Endothelial cell of umbilical vein (primary cell): Measurements from ENCODE around the gene SSRP1.

ENCODE experiments used
- EZH2 ChIP-seq: IDR thresholded peaks from 2 replicates; pipeline ENCODE4 v1.6.1; 2012; ENCODE audit warnings: borderline replicate concordance, low read depth, mild to moderate bottlenecking, moderate library complexity, low read length, inconsistent platforms; ENCODE audit not compliant: severe bottlenecking
- FOS ChIP-seq: IDR thresholded peaks from 2 replicates; pipeline ENCODE4 v1.6.1; 2011; ENCODE audit warnings: mild to moderate bottlenecking, low read length, moderate library complexity, borderline replicate concordance; ENCODE audit not compliant: insufficient read depth
- GATA2 ChIP-seq: IDR thresholded peaks from 2 replicates; pipeline ENCODE4 v1.7.0; 2011; ENCODE audit warnings: low read depth, mild to moderate bottlenecking, moderate library complexity, mixed read lengths, low read length; ENCODE audit not compliant: insufficient read length, insufficient read depth
- JUN ChIP-seq: IDR thresholded peaks from 2 replicates; pipeline ENCODE4 v1.6.1; 2011; ENCODE audit warnings: borderline replicate concordance, low read depth; ENCODE audit not compliant: insufficient read length, insufficient read depth
- MYC ChIP-seq: IDR thresholded peaks from one replicate; pipeline ENCODE4 v1.6.1; 2011; ENCODE audit warnings: mild to moderate bottlenecking, low read depth, low read length
- POLR2A ChIP-seq: IDR thresholded peaks from 2 replicates; pipeline ENCODE4 v1.6.1; 2012; ENCODE audit warnings: low read depth, mild to moderate bottlenecking, control low read depth, low read length
- POLR2AphosphoS5 ChIP-seq: IDR thresholded peaks from 2 replicates; pipeline ENCODE4 v1.6.1; 2012; ENCODE audit warnings: low read depth, mild to moderate bottlenecking, control low read depth, low read length, moderate library complexity; ENCODE audit not compliant: insufficient read depth
- TF ChIP-seq, protein P1 (sequence below), 2 donors: IDR thresholded peaks; 1 replicate in 1 of 2; 2 replicates in 1 of 2; pipeline ENCODE4 v1.5.1; 2011; ENCODE audit warnings: low read length in 2 of 2, mild to moderate bottlenecking in 2 of 2, moderate library complexity in 2 of 2, control low read depth in 1 of 2, inconsistent platforms in 1 of 2, low read depth in 1 of 2; ENCODE audit not compliant: insufficient read depth in 1 of 2; ENCODE audit errors: extremely low read depth in 1 of 2
- TF ChIP-seq, protein P2 (sequence below): IDR thresholded peaks from 2 replicates; pipeline ENCODE4 v1.6.1; 2011; ENCODE audit not compliant: insufficient read depth, insufficient read length

DNA sequence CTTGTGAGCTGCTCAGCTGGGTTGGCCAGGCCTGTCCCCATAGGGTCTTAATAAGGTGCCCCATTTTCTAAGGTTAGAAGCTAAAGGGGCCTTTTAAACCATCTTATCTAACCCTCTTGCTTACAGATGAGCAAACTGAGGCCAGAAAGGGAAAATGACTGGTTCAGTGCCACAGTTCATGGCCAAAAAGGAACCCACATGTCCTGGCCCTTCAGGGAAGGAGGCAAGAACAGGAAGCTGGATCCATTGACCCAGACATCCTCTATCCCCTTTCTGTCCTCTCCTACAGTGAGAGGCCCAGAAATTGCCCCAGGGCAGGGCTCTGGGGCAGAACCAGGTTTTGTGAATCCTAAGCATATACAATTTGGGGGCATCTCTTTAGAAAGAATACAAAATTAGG lies 35.2 kb upstream of the SSRP1 start:
- TF ChIP-seq, protein P1, sequence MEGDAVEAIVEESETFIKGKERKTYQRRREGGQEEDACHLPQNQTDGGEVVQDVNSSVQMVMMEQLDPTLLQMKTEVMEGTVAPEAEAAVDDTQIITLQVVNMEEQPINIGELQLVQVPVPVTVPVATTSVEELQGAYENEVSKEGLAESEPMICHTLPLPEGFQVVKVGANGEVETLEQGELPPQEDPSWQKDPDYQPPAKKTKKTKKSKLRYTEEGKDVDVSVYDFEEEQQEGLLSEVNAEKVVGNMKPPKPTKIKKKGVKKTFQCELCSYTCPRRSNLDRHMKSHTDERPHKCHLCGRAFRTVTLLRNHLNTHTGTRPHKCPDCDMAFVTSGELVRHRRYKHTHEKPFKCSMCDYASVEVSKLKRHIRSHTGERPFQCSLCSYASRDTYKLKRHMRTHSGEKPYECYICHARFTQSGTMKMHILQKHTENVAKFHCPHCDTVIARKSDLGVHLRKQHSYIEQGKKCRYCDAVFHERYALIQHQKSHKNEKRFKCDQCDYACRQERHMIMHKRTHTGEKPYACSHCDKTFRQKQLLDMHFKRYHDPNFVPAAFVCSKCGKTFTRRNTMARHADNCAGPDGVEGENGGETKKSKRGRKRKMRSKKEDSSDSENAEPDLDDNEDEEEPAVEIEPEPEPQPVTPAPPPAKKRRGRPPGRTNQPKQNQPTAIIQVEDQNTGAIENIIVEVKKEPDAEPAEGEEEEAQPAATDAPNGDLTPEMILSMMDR (IDR thresholded peaks at IDR 0.05; ENCODE audit: extremely low read depth in 1 of 2, insufficient read depth in 1 of 2, low read depth in 1 of 2, low read length in 2 of 2): no peak
- TF ChIP-seq POLR2AphosphoS5 (no peak), POLR2A (no peak), MYC (no peak), JUN (no peak), EZH2 (no peak), FOS (no peak), GATA2 (no peak)
- TF ChIP-seq, protein P2, sequence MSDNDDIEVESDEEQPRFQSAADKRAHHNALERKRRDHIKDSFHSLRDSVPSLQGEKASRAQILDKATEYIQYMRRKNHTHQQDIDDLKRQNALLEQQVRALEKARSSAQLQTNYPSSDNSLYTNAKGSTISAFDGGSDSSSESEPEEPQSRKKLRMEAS: no peak
